GM18526 (cell line): Measurements from ENCODE around the gene EML5.

Experiments
- POLR2A ChIP-seq: IDR thresholded peaks from 3 replicates; pipeline ENCODE4 v1.6.1; 2011; ENCODE audit not compliant: insufficient read length; ENCODE audit errors: extremely low read depth

EML5 gene

DNA sequence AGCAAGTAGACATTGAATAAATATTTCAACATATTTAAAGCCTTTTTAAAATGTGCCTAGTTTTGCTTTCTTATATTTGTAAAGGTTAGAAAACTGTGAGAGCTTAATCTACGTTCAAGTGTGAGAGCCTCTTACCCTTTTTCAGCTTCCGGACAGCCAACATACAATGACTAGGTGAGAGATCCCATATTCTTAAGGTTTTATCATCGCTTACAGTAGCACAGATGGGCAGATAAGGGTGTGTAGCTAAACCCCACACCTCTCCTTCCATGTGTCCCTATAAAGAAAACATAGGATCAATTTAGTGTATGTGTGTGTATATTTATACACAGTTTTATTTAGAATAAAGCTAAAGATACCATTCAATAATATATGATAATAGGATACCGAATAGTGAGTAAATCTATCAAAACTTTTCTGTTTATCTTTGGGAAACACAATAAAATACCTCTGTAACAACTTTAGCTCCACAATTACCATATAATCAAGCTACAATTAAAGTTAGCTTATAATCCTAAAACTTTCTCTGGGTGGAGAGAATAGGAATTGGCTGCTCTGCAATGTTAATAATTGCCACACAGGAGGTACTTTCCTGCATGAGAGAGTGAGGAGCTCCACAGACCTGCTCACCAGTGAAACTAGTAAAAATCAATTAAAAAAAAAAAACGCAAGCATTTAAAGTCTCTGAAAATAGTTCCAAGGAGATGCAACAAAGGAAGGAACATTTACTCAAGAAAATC is 110.8 kb downstream of the EML5 start:
- no peak for TF ChIP-seq POLR2A

DNA sequence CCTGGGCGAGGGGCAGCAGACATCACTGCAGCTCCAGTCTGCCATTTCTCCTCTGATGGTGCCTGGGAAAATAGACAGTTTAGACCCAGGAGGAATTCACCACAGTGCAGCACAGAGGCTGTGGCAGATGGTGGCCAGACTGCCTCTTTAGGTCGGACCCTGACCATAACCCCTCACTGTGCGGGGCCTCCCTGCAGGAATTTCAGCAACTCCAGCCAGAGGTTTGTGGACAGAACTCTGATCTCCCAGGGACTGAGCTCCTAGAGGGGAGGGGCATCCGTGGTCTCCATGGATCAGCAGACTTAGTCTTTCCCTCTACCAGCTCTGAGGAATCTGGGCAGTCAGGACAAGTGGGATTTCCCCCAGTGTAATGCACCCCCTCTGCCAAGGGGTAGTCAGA is 123.4 kb downstream of the EML5 start:
- no peak for TF ChIP-seq POLR2A

DNA sequence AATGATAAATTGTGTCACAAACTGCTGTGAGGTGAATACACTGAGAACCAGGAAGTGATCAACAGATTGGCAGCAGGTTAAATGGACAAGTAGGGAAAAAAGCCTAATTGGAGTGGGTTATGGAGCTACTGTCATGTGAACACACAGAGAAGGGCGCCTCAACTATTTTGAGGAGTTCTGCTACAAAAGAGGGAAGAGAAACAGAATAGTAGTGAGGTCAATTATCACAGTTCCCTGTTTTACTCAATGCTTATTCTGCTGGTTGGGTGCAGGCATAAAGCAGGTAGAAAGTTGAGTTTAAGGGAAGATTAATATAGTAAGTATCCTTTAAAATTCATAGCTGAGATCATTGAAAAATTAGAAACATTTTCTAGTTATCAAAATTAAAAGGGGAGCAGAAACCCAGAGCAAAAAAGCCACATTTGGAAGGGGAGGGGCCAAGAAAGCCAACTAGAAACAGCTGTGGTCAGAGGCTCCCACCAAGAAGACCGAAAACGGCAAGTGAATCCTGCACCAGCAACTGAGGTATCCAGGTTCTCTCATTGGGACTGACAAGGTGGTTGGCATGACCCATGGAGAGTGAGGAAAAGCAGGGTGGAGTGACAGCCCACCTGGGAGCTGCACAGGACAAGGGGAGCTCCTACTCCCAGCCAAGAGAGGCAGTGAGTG is 124.2 kb downstream of the EML5 start:
- TF ChIP-seq POLR2A, result no peak

DNA sequence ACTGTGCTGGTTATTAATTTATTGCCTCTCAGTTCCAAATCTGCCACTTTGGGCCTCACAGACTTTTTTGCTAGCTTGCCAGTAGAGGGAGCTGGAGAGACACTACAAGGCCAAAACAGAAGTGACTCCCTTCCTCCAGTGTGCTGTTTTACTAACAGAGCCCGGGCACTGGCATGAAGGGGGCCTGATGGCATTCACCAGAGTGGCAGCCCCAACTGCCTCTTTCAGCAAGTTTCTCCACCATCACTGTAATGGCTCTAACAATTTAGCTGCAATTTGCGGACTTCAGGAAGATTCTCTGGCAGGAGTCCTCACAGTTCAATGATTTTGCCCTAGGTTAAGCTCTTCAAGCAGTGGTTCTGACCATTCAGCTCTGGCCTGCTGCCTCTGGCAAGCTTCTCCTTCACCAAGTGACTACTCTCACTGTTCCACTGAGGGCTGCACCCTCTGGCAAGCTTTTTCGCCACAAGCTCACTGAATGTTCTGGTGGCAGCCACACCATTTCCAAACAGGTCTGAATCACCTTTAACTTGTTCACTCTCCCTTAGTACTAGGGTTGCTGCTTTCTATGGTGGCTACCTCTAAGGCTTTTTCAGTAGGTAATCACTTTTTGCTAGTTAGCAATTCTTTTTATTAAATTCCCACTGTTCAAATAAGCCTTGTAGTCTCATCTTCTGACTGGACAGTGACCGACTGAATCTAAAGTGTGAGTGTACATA is 125.0 kb downstream of the EML5 start:
- TF ChIP-seq POLR2A, result no peak

DNA sequence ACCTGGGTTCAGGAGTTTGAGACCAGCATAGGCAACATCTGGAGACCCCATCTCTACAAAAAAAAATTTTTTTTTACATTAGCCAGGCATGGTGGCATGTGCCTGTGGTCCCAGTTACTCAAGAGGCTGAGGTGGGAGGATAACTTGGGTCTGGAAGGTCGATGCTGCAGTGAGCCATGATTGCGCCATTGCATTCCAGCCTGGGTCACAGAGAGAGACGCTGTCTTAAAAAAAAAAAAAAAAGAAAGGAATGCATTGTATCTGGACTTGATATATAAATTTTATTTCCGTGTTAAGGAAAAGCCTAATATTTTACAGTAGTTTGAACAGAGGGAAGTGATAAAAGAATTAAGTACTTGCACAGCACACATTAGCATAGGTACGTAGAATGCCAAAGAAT is 132.7 kb downstream of the EML5 start:
- no peak for TF ChIP-seq POLR2A

DNA sequence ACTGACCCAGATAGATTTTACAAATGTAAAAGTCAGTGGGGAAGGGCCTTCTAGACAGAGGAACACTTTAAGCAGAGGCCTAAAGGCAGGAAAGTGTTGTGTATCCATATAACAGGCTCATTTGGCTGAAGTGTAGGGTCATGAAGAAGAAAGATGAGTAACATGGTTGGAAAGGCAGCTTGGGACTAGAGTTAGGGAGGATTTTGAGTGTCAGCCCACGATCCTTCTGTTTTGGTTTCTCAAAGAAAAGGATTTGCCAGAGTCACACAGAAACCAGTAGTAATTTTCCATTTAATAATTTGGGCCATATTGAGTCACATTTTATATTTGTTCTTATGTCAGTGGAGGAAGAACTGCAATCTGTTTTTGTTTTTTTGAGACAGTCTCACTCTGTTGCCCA is 153.5 kb downstream of the EML5 start:
- no peak for TF ChIP-seq POLR2A

DNA sequence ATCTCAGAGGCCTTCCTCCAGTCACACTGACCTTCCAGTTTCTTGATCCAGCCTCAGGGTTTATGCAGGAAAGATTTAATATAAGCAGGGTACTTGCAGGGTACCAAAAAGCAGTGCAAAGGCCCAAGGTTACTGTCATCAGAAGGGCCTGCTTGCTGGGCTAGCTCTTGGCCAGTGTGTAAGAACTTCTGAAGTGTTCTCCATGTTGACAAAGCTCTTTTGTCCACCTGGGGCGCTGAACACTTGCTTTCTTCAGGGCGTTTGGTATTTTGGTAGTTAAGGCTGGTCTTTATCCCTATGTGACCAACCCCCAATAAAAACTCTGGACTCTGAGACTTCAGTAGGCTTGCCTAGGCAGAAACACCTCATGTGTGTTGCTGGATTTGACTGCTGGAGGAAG is 160.2 kb downstream of the EML5 start:
- no peak for TF ChIP-seq POLR2A

DNA sequence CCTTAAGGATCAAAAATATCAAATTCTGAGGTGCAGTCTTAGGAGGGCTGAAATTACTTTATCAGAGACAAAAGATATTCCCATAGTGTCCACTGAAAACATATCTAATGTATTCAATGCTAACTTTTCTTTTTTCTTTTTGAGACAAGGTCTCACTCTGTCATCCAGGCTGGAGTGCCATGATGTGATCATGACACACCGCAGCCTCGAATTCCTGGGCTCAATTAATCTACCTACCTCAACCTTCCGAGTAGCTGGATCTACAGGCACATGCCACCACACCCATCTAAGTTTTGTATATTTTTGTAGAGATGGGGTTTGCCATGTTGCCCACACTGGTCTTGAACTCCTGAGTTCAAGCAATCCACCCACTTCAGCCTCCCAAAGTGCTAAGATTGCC is 161.7 kb downstream of the EML5 start:
- no peak for TF ChIP-seq POLR2A

DNA sequence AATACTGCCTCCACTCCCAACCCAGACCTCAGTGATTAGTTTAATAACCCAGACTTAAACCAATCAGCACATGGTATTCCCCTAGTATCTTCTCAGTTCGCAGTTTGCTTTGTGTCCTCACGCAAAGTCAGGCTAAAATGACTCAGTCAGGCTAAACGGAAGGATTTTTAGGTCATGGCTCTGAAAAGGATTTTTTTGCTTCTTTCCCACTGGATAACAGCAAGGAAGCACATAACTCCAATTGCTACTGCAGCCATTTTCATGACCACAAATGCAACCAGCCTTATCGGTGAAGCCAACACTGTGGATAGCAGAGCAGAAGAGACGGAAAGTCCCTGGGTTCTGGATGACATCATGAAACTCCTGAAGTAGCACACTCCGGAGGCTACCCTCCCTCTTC is 162.2 kb downstream of the EML5 start:
- no peak for TF ChIP-seq POLR2A

DNA sequence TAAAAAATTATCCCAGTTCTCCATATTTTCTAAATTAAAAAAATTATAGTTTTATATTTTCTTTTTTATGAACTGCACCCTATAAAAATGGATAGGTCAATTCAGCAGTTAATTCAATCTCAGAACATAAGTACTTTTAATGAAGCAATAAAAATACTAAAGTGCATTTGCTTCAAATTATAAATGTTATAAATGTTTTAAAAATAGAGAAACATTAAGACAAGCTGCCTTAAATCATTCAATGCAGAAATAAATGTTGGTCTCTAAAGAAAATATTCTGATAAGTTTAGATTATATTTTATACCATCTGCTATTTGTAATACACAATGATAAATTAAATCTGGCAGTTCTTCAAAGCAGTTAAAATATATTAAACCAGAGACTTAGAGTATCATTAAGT is 164.3 kb downstream of the EML5 start:
- no peak for TF ChIP-seq POLR2A

DNA sequence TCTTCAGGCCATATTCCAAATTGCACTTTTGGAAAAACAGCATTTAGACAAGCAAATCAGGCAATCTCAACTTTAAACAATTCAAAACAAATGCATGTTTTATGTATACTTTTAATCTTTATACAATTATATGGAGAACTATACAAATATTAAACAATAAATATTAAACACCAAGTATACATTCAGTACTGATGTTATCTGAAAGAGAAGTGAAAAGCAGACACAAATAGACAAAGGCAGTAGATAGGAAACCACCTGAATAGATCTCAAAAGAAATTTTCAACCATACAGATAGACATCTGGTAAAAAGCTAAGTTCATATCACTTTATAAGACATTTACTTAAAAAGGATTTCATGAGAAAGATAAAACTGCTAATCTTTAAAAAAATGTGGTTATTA is 164.7 kb downstream of the EML5 start:
- TF ChIP-seq POLR2A, result no peak

DNA sequence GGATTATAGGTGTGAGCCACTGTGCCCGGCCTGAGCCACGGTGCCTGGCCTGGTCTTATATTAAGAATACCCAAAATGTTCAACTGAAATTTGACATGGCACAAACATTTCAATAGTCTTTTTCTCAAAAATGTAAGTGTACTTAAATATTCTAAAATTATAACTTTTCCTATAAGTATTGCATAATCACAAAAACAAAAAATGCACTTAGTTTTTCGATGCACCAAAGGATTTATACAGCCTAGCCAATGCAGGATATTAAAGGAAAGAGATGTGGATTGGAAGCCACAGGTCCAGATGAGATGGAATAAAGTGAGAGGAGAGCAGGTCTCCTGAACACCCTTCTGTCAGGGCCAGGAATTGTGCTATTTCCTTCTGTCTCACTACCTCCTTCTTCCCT is 167.1 kb downstream of the EML5 start:
- no peak for TF ChIP-seq POLR2A

DNA sequence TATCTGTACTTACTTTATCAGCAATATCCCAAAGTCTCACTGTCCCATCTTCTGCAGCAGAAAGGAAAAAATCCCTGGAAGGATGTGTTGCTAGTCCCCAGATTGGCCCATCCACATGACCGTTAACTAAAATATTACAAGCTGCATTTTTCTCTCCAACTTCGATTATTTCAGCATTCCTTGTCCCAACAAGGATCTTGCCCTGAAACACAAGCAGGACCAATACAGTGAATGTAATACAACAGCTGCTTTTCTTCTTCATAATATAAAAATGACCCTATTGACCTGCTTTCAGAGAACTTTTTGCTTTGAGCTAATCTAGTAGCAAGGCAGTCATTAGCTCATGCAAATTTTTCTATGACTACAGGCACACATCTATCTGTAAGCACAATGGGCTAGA is 171.7 kb downstream of the EML5 start:
- no peak for TF ChIP-seq POLR2A

DNA sequence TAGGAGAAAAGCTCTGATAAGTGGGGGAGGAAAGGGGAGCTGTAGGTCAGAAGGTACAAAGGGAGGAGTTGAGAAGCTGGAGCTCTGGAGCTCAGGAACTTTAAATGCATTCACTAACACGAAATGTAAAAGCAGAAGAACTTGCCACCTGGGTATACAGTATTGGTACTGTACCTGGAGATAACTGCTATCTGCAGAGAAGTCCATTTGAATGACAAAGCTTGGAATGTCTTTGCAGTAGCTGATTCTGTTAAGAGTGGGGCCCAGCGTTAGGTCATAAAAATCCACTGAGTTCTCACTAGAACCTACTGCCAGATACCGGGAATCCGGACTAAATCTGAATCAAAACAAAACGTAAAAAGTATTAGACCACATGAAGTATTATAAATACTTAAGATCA is 174.3 kb downstream of the EML5 start:
- no peak for TF ChIP-seq POLR2A

DNA sequence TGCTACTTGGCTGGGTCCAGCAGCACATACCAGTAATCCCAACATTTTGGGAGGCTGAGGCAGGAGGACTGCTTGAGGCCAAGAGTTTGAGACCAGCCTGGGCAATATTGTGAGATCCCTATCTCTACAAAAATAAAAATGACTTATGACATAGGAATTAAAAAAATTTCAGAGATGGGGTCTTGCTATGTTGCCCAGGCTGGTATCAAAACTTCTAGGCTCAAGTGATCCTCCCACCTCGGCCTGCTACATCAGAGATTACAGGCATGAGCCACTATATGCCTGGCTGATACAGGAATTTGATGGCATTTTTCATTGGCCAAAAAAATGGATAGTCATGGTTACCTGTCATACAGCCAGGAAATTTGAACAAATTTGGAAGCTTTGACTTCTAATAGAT is 175.3 kb downstream of the EML5 start:
- TF ChIP-seq POLR2A, result no peak

DNA sequence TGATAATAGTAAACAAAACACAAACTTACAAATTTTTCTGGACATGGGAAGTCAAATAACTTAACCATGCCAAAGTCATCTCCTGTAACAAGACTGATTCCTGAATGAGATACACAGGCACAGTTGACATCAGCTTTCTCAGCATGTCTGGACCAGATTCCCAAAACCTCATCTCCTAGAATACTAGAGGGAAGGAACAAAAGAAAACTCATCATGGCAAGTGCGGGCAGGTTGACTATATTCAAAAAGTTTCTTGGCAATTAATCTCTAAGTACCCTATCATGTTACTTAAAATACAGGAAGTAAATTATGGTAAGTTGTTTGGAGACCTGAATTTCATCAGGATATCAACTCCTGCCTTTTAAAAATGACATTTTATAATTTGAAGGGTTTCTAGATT is 176.1 kb downstream of the EML5 start:
- no peak for TF ChIP-seq POLR2A
